Liver (tissue), 3 donors: Measurements from ENCODE around the gene FOXS1.

Experiments
- ATF3 ChIP-seq: IDR thresholded peaks from 2 replicates; pipeline ENCODE4 v1.6.1; 2016; ENCODE audit warnings: antibody characterized with exemption
- CTCF ChIP-seq: fragments of 150-350 bp; IDR thresholded peaks from 2 replicates; pipeline ENCODE4 v1.5.1; 2017; ENCODE audit warnings: improper control_type of control experiment, low read depth, low read length; ENCODE audit not compliant: missing input control
- EGR1 ChIP-seq, 2 donors: IDR thresholded peaks; 2 replicates each; pipeline ENCODE4 v1.6.1; 2016 to 2018; ENCODE audit warnings: antibody characterized with exemption in 2 of 2, low read depth in 2 of 2
- FOXA1 ChIP-seq: IDR thresholded peaks from 2 replicates; pipeline ENCODE4 v1.6.1; 2016; ENCODE audit warnings: antibody characterized with exemption
- FOXA2 ChIP-seq: IDR thresholded peaks from 2 replicates; pipeline ENCODE4 v1.6.1; 2016; ENCODE audit warnings: antibody characterized with exemption
- GABPA ChIP-seq, 2 donors: IDR thresholded peaks in 1 of 2; conservative IDR thresholded peaks in 1 of 2; 2 replicates each; pipeline ENCODE4 v1.6.1; 2016; ENCODE audit warnings: antibody characterized with exemption in 2 of 2, mild to moderate bottlenecking in 1 of 2, moderate library complexity in 1 of 2
- JUND ChIP-seq, 2 donors: IDR thresholded peaks; 2 replicates each; pipeline ENCODE4 v1.6.1; 2016; ENCODE audit warnings: antibody characterized with exemption in 2 of 2
- MAX ChIP-seq: IDR thresholded peaks from 2 replicates; pipeline ENCODE4 v1.6.1; 2016; ENCODE audit warnings: antibody characterized with exemption
- NR2F2 ChIP-seq: IDR thresholded peaks from 2 replicates; pipeline ENCODE4 v1.6.1; 2016; ENCODE audit warnings: antibody characterized with exemption
- REST ChIP-seq: IDR thresholded peaks from 2 replicates; pipeline ENCODE4 v1.6.1; 2016; ENCODE audit warnings: antibody characterized with exemption, mild to moderate bottlenecking
- SP1 ChIP-seq: IDR thresholded peaks from 2 replicates; pipeline ENCODE4 v1.6.1; 2018; ENCODE audit warnings: antibody characterized with exemption, mild to moderate bottlenecking
- YY1 ChIP-seq: IDR thresholded peaks from 2 replicates; pipeline ENCODE4 v1.6.1; 2016; ENCODE audit warnings: antibody characterized with exemption, mild to moderate bottlenecking
- donor health status: healthy.
- donor health status: healthy.

GRCh38 chr20:31841928-31842327 is 3.5 kb downstream of the FOXS1 start:
- TF ChIP-seq CTCF (no peak), JUND (IDR thresholded peaks at IDR 0.05) (no peak), FOXA2 (no peak), SP1 (no peak), MAX (no peak), REST (no peak), ATF3 (no peak), NR2F2 (no peak), YY1 (no peak), EGR1 (IDR thresholded peaks at IDR 0.05; ENCODE audit: low read depth in 2 of 2) (no peak), FOXA1 (no peak), GABPA (IDR thresholded peaks at IDR 0.05 in 1 of 2, conservative IDR thresholded peaks at IDR 0.05 in 1 of 2) (no peak)
